Stimulated activated effector memory CD8-positive, alpha-beta T cell treated with anti-CD3 and anti-CD28 coated beads, Interleukin-12 subunit alpha, Interleukin-12 subunit beta, amount 100 ng/mL, for 72 hours (primary cell): Measurements from ENCODE around the gene ANO10.
A peak's percentile ranks its signal among the peaks of the same experiment; 100 is the strongest.
"Not testable (repeated sequence)": the region's sequence is repeated elsewhere in the genome, so short reads cannot be mapped to it uniquely, and the experiment has no call there.

ENCODE experiments used
- ATAC-seq: fragments of 150-1000 bp; cut with Tn5 transposase; 2 replicates; pipeline ENCODE4 v1.10.0; 2021
- DNase-seq, 2 donors: peaks; one replicate each; pipeline ENCODE4 v3.0.0; 2021 to 2022; ENCODE audit warnings: low spot score in 2 of 2
- H3K27ac Mint-ChIP-seq: one replicate; pipeline ENCODE4 v1.8.0; 2022; ENCODE audit warnings: mild to moderate bottlenecking, mixed read lengths
- H3K36me3 Mint-ChIP-seq: one replicate; pipeline ENCODE4 v1.8.0; 2022; ENCODE audit warnings: mild to moderate bottlenecking, mixed read lengths
- H3K4me1 Mint-ChIP-seq: one replicate; pipeline ENCODE4 v1.8.0; 2022; ENCODE audit warnings: mixed read lengths
- H3K4me3 Mint-ChIP-seq: one replicate; pipeline ENCODE4 v1.8.0; 2022; ENCODE audit warnings: mild to moderate bottlenecking, mixed read lengths
- H3K9me3 Mint-ChIP-seq: one replicate; pipeline ENCODE4 v1.8.0; 2022; ENCODE audit warnings: mixed read lengths

The ANO10 gene, protein sequence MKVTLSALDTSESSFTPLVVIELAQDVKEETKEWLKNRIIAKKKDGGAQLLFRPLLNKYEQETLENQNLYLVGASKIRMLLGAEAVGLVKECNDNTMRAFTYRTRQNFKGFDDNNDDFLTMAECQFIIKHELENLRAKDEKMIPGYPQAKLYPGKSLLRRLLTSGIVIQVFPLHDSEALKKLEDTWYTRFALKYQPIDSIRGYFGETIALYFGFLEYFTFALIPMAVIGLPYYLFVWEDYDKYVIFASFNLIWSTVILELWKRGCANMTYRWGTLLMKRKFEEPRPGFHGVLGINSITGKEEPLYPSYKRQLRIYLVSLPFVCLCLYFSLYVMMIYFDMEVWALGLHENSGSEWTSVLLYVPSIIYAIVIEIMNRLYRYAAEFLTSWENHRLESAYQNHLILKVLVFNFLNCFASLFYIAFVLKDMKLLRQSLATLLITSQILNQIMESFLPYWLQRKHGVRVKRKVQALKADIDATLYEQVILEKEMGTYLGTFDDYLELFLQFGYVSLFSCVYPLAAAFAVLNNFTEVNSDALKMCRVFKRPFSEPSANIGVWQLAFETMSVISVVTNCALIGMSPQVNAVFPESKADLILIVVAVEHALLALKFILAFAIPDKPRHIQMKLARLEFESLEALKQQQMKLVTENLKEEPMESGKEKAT

GRCh38 chr3:43621656-43622432, at the start of gene ANO10:
Gene ANO10, minus strand, starts transcription at chr3:43622011. Its CDS starts 16,159 bp downstream, at chr3:43605852.
- H3K27ac Mint-ChIP-seq: peak within 1 kb of the TSS; percentile 86
- H3K4me3 Mint-ChIP-seq: peak within 1 kb of the TSS; percentile 80
- H3K4me1 Mint-ChIP-seq: peaks cover 18% of the 10 kb centered on the region
- no peaks in the 10 kb centered on the region for H3K9me3 Mint-ChIP-seq
- DNase-seq: peak; percentile 97 to 98
- peak; percentile 93 for ATAC-seq
- H3K36me3 Mint-ChIP-seq: peaks cover 5% of the 10 kb centered on the region

DNA sequence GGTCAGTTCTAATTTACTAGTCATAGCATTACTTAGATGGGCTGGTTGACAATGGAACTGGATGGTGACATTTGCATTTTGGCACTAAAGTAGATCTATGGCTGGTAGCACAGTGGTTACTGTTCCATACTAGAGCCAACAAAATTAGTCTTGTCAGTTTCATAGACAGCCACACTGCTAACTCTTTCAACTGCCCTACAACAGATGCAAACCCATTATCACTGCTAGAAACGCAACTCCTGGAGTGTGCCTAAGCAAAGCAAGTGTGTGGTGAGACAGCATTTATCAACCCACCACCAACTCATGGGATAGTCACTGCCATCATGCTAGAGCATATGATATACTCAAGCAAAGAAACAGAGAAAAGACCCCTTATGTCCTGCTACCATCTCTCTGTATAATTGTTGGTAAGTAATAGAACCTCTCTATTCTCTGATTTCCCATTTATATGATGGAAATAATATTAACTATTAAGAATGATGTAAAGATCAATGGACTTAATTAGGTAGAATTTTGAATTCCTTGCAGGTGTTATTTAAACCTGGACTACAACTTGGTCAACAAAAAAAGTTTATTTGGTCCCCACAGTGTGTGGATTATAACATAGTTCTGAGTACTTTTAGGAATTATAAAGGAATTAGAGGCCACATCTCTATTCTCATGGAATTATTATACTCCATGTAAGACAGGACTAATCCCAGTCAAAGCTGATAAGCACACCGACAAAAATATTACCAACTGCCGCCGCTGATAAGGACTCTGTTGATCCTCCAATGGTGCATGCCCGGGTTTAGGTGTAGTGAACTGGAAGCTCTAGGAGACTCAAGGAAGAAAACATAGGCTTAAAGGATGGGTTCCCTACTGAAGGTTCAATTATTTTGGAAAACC, 49.1 kb upstream of the ANO10 start:
- ATAC-seq: no peak
- no peaks in the 10 kb centered on the region for H3K36me3 Mint-ChIP-seq

GRCh38 chr3:43665011-43665410, 43.2 kb upstream of the ANO10 start:
- ATAC-seq, H3K4me3 Mint-ChIP-seq, DNase-seq, H3K9me3 Mint-ChIP-seq, H3K36me3 Mint-ChIP-seq, H3K4me1 Mint-ChIP-seq, H3K27ac Mint-ChIP-seq: not testable (repeated sequence)

More for the DNA sequence above, 49.1 kb upstream of the ANO10 start:
- Mint-ChIP-seq H3K4me3 (no peak overlapping the region), H3K4me1 (no peaks in the 10 kb centered on the region), H3K27ac (no peak overlapping the region), H3K9me3 (no peaks in the 10 kb centered on the region)
- DNase-seq: no peak

GRCh38 chr3:43661376-43661775, 39.6 kb upstream of the ANO10 start:
- H3K4me3 Mint-ChIP-seq, ATAC-seq, H3K4me1 Mint-ChIP-seq, H3K36me3 Mint-ChIP-seq, H3K27ac Mint-ChIP-seq, H3K9me3 Mint-ChIP-seq, DNase-seq: not testable (repeated sequence)

- H3K36me3 Mint-ChIP-seq: no peaks in the 10 kb centered on the region
- H3K27ac Mint-ChIP-seq: no peak overlapping the region
- H3K4me1 Mint-ChIP-seq: no peaks in the 10 kb centered on the region
- no peaks in the 10 kb centered on the region for H3K9me3 Mint-ChIP-seq
- H3K4me3 Mint-ChIP-seq: no peak overlapping the region
- DNase-seq: no peak
- ATAC-seq: no peak
These were observed 37.6 kb upstream of the ANO10 start for GRCh38 chr3:43659250-43659880.

GRCh38 chr3:43656390-43656789, 34.6 kb upstream of the ANO10 start:
- not testable (repeated sequence) for H3K27ac Mint-ChIP-seq, H3K4me3 Mint-ChIP-seq, DNase-seq, ATAC-seq, H3K4me1 Mint-ChIP-seq, H3K9me3 Mint-ChIP-seq, H3K36me3 Mint-ChIP-seq

DNA sequence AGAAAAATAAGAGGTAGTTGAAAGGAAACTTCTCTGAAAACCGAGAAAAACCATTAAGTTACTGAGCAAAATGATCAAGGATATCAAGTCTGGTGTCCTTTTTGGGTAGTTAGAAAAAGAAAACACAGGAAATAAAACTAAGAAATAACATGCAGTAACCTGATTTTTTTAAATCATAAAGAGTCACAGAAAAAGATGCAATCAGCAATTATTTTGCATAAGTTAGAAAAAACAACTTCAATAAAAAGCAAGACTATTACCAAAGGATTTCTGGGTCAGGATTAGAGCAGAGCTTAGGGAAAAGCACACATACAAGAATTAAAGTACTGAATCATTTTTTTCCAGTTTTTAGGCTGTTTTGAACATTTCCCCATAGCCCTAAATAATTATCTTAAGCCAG, 28.5 kb upstream of the ANO10 start:
- H3K4me1 Mint-ChIP-seq: no peaks in the 10 kb centered on the region
- no peak overlapping the region for H3K27ac Mint-ChIP-seq
- no peak overlapping the region for H3K4me3 Mint-ChIP-seq
- no peak for DNase-seq
- ATAC-seq: no peak
- H3K36me3 Mint-ChIP-seq: no peaks in the 10 kb centered on the region
- no peaks in the 10 kb centered on the region for H3K9me3 Mint-ChIP-seq

- Mint-ChIP-seq H3K4me3 (no peak overlapping the region), H3K9me3 (no peaks in the 10 kb centered on the region), H3K27ac (no peak overlapping the region), H3K36me3 (no peaks in the 10 kb centered on the region), H3K4me1 (no peaks in the 10 kb centered on the region)
- ATAC-seq (no peak), DNase-seq (no peak)
These were observed 27.7 kb upstream of the ANO10 start for GRCh38 chr3:43649365-43649968.

DNA sequence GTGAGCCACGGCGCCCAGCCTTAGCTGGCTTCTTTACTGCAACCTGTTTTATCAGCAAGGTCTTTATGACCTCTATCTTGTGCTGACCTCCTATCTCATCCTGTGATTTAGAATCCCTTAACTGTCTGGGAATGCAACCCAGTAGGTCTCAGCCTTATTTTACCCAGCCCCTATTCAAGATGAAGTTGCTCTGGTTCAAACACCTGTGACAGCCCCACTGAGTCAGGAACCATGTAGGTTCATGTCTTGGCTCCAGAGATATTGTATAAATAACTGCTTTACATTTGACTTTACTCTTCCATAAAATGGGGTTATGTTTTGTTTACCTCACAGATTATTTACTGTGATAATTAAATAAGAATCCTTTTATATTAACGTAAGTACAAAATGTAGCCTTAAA, 27.1 kb upstream of the ANO10 start:
- Mint-ChIP-seq H3K9me3 (no peaks in the 10 kb centered on the region), H3K27ac (no peak overlapping the region), H3K4me1 (no peaks in the 10 kb centered on the region), H3K4me3 (no peak overlapping the region), H3K36me3 (no peaks in the 10 kb centered on the region)
- no peak for DNase-seq
- no peak for ATAC-seq

- Mint-ChIP-seq H3K4me1 (no peaks in the 10 kb centered on the region), H3K27ac (no peak overlapping the region), H3K9me3 (no peaks in the 10 kb centered on the region), H3K36me3 (no peaks in the 10 kb centered on the region), H3K4me3 (no peak overlapping the region)
- ATAC-seq (no peak), DNase-seq (no peak)
These were observed 25.7 kb upstream of the ANO10 start for GRCh38 chr3:43647331-43648166.

- ATAC-seq: no peak
- Mint-ChIP-seq H3K4me1 (no peaks in the 10 kb centered on the region), H3K4me3 (no peak overlapping the region), H3K27ac (no peak overlapping the region), H3K36me3 (no peaks in the 10 kb centered on the region), H3K9me3 (no peaks in the 10 kb centered on the region)
- DNase-seq: no peak
These were observed 22.6 kb upstream of the ANO10 start for GRCh38 chr3:43644443-43644842.

DNA sequence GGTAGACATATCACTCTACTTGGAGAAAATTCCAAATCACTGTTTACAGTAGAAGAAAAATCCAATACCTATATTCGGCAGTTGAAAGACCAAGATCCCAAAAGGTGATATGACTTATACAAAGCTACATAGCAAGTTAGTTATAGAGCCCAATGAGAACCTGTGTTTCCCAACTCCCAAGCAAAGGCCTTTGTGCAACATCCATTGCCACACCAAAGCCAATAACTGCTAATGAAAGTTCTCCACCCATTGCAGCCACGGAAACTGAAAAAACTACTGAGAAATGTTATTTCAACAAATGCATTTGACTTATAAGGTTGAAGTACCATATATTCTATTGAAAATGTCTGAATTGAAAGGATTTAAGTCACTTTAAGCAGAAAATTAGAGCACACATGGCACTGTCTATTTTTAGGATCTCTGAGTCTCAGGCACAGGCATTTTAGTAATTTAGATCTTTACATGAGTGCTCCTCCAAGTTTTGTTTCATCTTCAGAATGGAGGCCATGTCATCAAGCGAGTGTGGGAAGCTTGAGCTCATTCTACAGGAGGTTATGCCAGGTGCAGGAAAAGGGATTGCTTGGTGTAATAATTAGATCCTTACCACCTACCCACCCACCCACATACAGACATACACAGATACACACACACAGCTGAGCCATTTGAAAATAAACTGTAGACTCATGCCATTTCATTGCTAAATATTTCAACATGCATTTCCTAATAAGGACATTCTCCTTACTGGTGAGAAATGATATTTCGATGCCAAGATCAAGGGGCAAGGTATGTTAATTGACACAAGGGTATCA, 19.7 kb upstream of the ANO10 start:
- DNase-seq (no peak), ATAC-seq (no peak)
- H3K27ac Mint-ChIP-seq: no peak overlapping the region
- H3K36me3 Mint-ChIP-seq: no peaks in the 10 kb centered on the region
- peaks cover 6% of the 10 kb centered on the region for H3K4me1 Mint-ChIP-seq
- no peak overlapping the region for H3K4me3 Mint-ChIP-seq
- no peaks in the 10 kb centered on the region for H3K9me3 Mint-ChIP-seq

DNA sequence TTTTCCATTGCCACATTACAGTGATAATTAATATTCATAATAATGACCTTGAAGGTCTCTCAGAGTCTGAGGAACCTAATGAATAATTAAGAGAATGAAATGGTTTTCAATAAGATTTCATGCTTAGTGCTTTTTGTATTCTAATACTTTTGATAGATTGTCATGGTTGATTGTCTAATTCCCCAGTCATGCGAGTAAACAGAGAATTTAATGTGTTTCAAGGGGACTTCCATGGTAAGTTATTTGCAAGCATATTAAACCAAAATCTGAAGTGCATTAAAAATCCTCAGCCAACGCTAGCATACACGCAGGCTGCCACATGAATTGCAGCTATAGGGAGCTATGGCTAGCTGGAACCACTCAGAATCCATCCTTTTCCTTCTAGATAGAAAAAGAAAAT, 18.9 kb upstream of the ANO10 start:
- Mint-ChIP-seq H3K9me3 (no peaks in the 10 kb centered on the region), H3K4me1 (peaks cover 6% of the 10 kb centered on the region), H3K4me3 (no peak overlapping the region), H3K27ac (no peak overlapping the region), H3K36me3 (no peaks in the 10 kb centered on the region)
- ATAC-seq: no peak
- DNase-seq: no peak
